Ishikawa (cell line): ENCODE data around the gene UROD.

Experiments
- EP300 ChIP-seq: IDR thresholded peaks from 2 replicates; pipeline ENCODE4 v1.6.1; 2012; ENCODE audit warnings: borderline replicate concordance
- ZBTB7A ChIP-seq: IDR thresholded peaks from 2 replicates; pipeline ENCODE4 v1.6.1; 2012; ENCODE audit warnings: low read depth
- TF ChIP-seq, protein P1 (sequence below): IDR thresholded peaks from 2 replicates; pipeline ENCODE4 v1.6.1; 2012; ENCODE audit warnings: low read depth, mild to moderate bottlenecking

DNA sequence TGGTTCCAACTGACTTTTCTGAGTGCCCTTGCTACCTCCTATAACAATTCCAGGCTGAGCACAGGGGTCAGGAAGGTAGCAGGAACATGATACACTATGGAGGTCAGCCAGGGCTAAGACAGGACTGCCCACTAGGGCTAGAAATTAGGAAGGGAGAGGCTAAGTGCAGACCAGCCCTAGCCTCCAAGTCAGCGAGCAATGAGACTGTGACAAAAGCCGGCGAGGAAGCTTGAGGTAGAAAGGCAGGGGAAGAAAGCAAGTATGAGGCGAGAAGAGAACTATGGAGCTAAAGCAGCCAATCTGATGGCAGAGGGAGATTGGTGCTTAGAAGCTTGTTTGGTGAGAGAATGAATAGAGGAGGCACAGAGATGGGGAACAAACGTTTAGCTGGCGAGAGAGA lies 4.7 kb downstream of the UROD start:
- no peak for TF ChIP-seq ZBTB7A
- no peak for TF ChIP-seq EP300
- TF ChIP-seq, protein P1, sequence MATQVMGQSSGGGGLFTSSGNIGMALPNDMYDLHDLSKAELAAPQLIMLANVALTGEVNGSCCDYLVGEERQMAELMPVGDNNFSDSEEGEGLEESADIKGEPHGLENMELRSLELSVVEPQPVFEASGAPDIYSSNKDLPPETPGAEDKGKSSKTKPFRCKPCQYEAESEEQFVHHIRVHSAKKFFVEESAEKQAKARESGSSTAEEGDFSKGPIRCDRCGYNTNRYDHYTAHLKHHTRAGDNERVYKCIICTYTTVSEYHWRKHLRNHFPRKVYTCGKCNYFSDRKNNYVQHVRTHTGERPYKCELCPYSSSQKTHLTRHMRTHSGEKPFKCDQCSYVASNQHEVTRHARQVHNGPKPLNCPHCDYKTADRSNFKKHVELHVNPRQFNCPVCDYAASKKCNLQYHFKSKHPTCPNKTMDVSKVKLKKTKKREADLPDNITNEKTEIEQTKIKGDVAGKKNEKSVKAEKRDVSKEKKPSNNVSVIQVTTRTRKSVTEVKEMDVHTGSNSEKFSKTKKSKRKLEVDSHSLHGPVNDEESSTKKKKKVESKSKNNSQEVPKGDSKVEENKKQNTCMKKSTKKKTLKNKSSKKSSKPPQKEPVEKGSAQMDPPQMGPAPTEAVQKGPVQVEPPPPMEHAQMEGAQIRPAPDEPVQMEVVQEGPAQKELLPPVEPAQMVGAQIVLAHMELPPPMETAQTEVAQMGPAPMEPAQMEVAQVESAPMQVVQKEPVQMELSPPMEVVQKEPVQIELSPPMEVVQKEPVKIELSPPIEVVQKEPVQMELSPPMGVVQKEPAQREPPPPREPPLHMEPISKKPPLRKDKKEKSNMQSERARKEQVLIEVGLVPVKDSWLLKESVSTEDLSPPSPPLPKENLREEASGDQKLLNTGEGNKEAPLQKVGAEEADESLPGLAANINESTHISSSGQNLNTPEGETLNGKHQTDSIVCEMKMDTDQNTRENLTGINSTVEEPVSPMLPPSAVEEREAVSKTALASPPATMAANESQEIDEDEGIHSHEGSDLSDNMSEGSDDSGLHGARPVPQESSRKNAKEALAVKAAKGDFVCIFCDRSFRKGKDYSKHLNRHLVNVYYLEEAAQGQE: no peak
